Measurements from ENCODE around the gene KPNA6.

DNA sequence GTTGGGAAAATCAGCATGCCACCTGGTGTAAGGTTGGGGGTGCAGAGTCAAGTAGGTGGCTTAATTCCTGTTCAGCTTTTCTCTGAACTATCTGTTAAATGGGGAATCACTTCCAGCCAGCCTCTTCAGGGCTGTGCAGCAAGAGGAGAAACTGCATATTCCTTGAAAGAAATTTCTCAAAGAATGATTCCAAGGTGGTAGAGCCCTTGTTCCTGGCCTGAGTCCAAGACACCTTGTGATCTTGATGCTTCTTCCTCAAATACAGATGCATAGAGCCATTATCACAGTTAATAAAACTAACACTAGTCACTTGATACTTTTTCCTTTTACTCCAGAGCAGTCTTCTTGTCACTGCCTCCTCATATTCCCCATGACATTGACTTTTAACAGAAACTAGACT, 76.8 kb downstream of the KPNA6 start:
- no peak for TF ChIP-seq CTCF (optimal IDR thresholded peaks at IDR 0.05 in 1 of 3, IDR thresholded peaks at IDR 0.05 in 1 of 3, conservative IDR thresholded peaks at IDR 0.05 in 1 of 3; ENCODE audit: extremely low read depth in 1 of 3, insufficient read depth in 2 of 3, low read length in 3 of 3)
- TF ChIP-seq EZH2 (IDR thresholded peaks at IDR 0.05; ENCODE audit: low read length) = no peak
